NCI-H526 (cell line): ENCODE results near the gene CERS6.

Experiments used
- DNase-seq, 2 experiments: peaks; one replicate each; lab custom pipeline; 2025; lab: John Stamatoyannopoulos, UW

Gene CERS6

GRCh38 chr2:168801961-168802858 lies 346.1 kb downstream of the CERS6 start, which contains the start of gene NOSTRIN:
Gene NOSTRIN, plus strand, starts transcription at chr2:168802637. Its CDS starts 10 bp downstream, at chr2:168802647.
- DNase-seq = peak in 1 of 2 experiments; percentile 10

- no peak for DNase-seq
These were observed 347.0 kb downstream of the CERS6 start for GRCh38 chr2:168802859-168803725.

GRCh38 chr2:168804214-168804613 lies 348.1 kb downstream of the CERS6 start:
- DNase-seq = no peak

GRCh38 chr2:168805615-168806014 lies 349.5 kb downstream of the CERS6 start:
- DNase-seq = no peak

- DNase-seq = no peak
These were observed 353.5 kb downstream of the CERS6 start for GRCh38 chr2:168809537-168809936.

GRCh38 chr2:168810235-168810634 lies 354.2 kb downstream of the CERS6 start:
- DNase-seq = no peak

GRCh38 chr2:168811696-168812095 lies 355.6 kb downstream of the CERS6 start:
- no peak for DNase-seq

- DNase-seq = no peak
These were observed 358.0 kb downstream of the CERS6 start for GRCh38 chr2:168814046-168814445.

GRCh38 chr2:168814939-168815907 lies 359.2 kb downstream of the CERS6 start:
- no peak for DNase-seq

- DNase-seq = no peak
These were observed 360.3 kb downstream of the CERS6 start for GRCh38 chr2:168816369-168816768.

GRCh38 chr2:168819050-168819715 lies 363.1 kb downstream of the CERS6 start:
- DNase-seq = no peak

GRCh38 chr2:168819829-168820489 lies 363.9 kb downstream of the CERS6 start:
- DNase-seq = no peak

GRCh38 chr2:168821577-168821976 lies 365.5 kb downstream of the CERS6 start:
- no peak for DNase-seq

- DNase-seq = no peak
These were observed 365.9 kb downstream of the CERS6 start for GRCh38 chr2:168821992-168822391.
